Measurements from ENCODE around the gene CLCN5.

- no peak for TF ChIP-seq CTCF (conservative IDR thresholded peaks at IDR 0.05; ENCODE audit: low read depth in 2 of 2)
- no peak for TF ChIP-seq ZNF114 (CRISPR knock-in tag; IDR thresholded peaks at IDR 0.05)
- no peak for TF ChIP-seq ETS1 (IDR thresholded peaks at IDR 0.05)
- TF ChIP-seq EZH2 (IDR thresholded peaks at IDR 0.05; ENCODE audit: low read depth, unreplicated experiment) = no peak
Measured at GRCh38 chrX:49956313-49956712, 33.9 kb downstream of the CLCN5 start.
